SIG-M5 treated with dmso at 0.1 percent for 504 hours (cell line): Measurements from ENCODE around the gene PLCXD1.
"Not testable (repeated sequence)": the region's sequence is repeated elsewhere in the genome, so short reads cannot be mapped to it uniquely, and the experiment has no call there.

ENCODE experiments used
- DNase-seq: peaks from one replicate; lab custom pipeline; 2025; ENCODE audit not compliant: unreplicated experiment; lab: John Stamatoyannopoulos, UW

PLCXD1 gene, protein sequence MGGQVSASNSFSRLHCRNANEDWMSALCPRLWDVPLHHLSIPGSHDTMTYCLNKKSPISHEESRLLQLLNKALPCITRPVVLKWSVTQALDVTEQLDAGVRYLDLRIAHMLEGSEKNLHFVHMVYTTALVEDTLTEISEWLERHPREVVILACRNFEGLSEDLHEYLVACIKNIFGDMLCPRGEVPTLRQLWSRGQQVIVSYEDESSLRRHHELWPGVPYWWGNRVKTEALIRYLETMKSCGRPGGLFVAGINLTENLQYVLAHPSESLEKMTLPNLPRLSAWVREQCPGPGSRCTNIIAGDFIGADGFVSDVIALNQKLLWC

GRCh38 chrX:281166-281999 lies at the start of gene PLCXD1:
TSS of gene PLCXD1 (plus strand) at chrX:281381. CDS start at chrX:284188, 2,807 bp downstream.
- DNase-seq, result no peak

GRCh38 chrX:231637-232277 lies 49.4 kb upstream of the PLCXD1 start:
- DNase-seq, result not testable (repeated sequence)

- not testable (repeated sequence) for DNase-seq
Observed at GRCh38 chrX:232278-232655, 48.9 kb upstream of the PLCXD1 start.

- not testable (repeated sequence) for DNase-seq
Observed at GRCh38 chrX:236201-236600, 45.0 kb upstream of the PLCXD1 start.

DNA sequence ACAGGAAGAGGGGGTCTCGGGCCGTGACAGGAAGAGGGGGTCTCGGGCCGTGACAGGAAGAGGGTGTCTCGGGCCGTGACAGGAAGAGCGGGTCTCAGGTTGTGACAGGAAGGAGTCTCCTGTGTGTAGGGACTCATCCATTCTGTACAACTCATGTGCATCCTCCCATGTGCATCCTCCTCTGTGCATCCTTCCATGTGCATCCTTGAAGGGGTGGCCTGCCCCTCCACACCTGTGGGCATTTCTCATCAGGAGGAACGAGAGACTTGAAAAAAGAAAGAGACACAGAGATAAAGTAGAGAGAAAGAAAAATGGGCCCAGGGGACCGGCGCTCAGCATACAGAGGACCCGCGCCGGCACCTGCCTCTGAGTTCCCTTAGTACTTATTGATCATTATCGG lies 30.2 kb upstream of the PLCXD1 start:
- DNase-seq, result no peak

GRCh38 chrX:251396-252243 lies 29.6 kb upstream of the PLCXD1 start:
- DNase-seq, result not testable (repeated sequence)

DNA sequence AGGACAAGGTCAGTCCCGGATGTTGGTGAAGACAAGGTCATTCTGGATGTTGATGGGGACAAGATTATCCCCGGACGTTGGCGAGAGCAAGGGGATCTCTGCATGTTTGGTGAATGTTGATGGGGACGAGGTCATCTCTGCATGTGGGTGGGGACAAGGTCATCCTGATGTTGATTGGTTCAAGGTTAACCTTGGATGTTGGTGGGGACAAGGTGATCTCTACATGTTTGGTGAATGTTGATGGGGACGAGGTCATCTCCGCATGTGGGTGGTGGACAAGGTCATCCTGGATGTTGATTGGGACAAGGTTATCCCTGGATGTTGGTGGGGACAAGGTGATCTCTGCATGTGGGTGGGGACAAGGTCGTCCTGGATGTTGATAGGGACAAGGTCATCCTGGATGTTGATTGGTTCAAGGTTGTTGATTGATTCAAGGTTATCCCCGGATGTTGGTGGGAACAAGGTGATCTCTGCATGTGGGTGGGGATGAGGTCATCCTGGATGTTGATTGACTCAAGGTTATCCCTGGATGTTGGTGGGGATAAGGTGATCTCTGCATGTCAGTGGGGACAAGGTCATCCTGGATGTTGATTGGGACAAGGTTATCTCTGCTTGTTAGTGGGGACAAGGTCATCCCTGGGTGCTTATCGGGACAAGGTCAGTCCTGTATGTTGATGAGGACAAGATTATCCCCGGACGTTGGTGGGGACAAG lies 28.8 kb upstream of the PLCXD1 start:
- no peak for DNase-seq

- DNase-seq, result no peak
Observed at GRCh38 chrX:252957-253291, 28.3 kb upstream of the PLCXD1 start.

- no peak for DNase-seq
Observed at GRCh38 chrX:253451-254297, 27.5 kb upstream of the PLCXD1 start.

GRCh38 chrX:254630-255215 lies 26.5 kb upstream of the PLCXD1 start:
- DNase-seq, result no peak

DNA sequence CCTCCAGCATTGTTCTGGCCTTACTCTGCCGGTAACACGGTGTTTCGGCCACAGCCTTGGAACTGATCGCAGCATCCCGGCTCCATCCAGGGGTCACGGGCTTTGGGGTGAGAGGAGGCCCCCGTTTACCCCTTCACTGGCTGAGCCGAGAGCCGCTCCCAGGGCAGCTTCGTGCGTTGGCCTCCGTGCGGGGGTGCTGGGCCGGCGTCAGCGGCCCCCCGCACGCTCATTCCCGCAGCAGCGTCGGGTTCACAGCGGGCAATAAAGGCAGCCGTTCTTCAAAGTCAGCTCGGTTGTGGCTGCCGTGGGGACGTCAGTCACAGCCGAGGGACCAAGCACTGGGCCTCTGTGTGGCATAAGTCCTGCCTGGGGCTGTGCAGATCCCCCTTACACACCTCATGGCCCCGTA lies 25.3 kb upstream of the PLCXD1 start:
- DNase-seq, result no peak

DNA sequence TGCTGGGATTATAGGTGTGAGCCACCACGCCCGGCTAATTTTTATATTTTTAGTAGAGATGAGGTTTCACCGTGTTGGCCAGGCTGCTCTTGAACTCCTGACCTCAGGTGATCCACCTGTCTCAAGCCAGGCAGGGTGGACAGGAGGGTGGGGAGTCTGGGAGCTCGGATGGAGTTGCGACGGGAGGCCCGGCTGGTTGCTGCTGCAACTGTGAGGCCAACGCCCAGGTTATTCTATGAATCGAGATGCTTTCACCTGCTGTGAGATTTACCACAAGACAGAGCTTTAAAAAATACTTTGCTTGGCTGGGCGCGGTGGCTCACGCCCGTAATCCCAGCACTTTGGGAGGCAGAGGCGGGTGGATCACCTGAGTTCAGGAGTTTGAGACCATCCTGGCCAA lies 24.1 kb upstream of the PLCXD1 start:
- DNase-seq, result not testable (repeated sequence)

- DNase-seq, result no peak
Observed at GRCh38 chrX:257681-258289, 23.4 kb upstream of the PLCXD1 start.

DNA sequence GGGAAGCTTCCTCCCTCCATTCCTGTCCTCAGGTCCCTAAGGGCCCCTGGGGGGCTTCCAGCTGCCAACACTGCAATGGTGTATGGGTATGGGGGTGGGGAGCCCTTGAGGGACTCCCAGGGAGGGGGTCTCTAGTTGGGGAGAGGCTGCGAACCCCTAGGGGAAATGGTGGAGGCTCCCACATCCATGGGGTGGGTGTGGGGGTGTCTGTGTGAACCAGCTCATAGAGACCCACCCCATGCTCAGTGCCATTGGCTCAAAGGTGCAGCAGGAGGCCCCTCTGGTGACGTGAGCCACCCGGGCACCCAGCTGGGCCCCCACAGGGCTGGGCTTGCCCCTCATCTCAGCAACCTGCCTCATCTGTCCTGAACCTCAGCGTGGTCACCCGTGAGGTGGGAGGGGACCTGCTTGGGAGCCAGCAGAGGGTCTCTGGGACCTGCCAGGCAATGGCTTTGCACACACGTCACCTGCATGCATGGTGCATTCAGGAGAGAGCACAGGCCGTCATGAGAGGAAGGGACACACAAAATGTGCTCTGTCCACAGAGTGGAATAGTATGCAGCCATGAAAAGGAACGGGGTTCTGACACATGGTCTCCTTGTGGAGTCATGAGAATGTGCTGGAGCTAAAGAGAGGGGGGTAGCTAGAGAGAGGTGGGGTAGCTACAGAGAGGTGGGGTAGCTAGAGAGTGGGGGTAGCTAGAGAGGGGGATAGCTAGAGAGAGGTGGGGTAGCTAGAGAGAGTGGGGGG lies 22.7 kb upstream of the PLCXD1 start:
- no peak for DNase-seq

DNA sequence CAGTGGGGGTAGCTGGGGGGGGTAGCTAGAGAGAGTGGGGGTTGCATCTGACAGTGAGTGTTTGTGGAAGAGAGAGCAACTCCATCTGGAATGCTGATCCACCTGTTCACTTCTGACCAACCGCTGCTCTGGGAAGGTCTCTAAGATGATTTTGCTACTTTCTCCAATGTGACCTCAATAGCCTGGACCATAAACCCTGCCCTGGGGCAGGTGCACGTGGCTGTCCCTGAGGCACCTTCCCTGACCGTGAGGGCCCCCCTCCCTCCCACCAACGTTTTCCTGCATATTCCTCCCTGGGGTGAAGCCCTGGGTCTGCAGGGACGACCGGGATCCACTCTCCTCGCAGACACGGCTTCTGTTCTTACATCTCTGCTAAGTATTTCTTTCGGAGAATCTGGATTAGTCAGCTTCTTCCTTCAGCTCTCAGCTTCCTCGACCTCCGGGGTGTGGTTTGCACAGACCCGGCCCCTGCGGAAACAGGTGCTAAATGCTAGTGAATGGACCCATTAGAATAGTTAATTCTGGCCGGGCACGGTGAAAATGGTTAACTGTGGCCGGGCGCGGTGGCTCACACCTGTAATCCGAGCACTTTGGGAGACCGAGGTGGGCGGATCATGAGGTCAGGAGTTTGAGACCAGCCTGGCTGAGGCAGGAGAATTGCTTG lies 21.4 kb upstream of the PLCXD1 start:
- DNase-seq, result no peak

DNA sequence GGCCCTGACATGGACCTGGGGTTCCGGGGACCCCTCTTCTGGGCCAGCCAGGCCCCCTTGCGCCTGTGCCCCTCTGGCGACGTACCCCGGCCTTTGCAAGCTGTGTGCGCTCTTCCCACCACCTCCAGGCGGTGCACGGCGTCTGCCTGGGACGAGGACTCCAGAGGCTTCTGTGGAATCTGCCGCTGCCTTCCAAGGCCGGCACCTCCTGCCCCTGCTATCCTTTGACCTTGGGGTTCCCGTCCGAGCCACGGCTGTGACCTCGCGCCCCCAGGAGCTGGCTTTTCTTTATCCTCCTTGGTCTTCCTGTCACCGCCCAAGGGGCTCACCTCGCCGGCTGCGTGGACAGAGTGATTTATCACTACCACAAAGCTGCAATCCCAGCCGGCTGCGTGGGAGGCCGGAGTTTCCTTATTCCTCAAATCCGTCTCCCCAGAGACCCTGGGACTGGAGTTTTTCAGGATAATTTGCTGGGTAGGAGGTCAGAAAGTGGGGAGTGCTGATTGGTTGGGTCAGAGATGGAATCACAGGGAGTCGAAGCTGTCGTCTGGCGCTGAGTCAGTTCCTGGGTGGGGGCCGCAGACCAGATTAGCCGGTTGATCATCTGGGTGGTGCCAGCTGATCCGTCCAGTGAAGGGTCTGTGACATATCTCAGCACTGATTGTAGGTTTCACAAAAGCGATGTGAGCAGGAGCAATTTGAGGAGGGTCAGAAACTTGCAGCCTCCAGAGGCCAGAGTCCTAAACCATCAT lies 19.8 kb upstream of the PLCXD1 start:
- DNase-seq, result no peak

- no peak for DNase-seq
Observed at GRCh38 chrX:261919-262352, 19.2 kb upstream of the PLCXD1 start.
